Measurements from ENCODE around the gene DHX58.
A peak's percentile ranks its signal among the peaks of the same experiment; 100 is the strongest.

DHX58 gene

DNA sequence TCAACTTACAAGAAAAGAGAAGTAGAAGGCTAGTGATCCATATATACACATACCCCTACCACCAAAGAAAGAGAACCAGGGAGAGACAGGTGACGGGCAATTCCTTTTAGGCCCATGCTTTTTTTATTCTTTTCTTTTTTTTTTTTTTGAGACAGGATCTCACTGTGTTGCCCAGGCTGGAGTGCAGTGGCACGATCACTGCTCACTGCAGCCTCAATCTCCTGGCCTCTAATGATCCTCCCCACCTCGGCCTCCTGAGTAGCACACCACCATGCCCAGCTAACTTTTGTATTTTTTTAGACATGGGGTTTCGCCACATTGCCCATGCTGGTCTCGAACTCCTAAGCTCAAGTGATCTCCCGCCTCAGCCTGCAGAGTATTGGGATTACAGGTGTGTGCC, 14.9 kb upstream of the DHX58 start:
- peaks cover 19% of the 10 kb centered on the region for H3K4me1 ChIP-seq (ENCODE audit: insufficient read depth, low read length)
- H3K36me3 ChIP-seq (ENCODE audit: insufficient read depth, low read length), result peaks cover 54% of the 10 kb centered on the region
- no peaks in the 10 kb centered on the region for H3K9me3 ChIP-seq (ENCODE audit: low read length)

DNA sequence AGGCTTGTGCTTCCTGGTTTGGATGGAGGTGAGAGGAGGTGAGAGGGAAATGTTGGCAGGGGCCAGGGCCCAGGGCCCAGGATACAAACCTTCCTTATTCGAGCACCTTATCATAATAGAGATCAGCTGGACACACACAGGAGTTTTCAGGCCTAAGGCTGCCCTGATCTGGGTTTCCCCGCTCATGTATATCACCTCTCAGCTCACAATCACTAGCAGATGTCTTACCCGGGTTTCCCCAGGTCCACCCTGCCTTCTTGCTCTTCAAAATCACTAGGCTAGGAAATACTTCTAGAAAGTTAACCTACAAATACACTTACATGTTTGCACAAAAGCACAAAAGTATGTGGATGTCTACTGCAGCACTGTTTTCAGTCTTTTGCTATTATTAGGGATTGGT, 14.3 kb upstream of the DHX58 start:
- Histone ChIP-seq H3K27ac (ENCODE audit: low read depth, low read length) (no peak overlapping the region), H3K4me1 (ENCODE audit: insufficient read depth, low read length) (peaks cover 19% of the 10 kb centered on the region), H3K9ac (ENCODE audit: low read length) (no peak overlapping the region), H3K36me3 (ENCODE audit: insufficient read depth, low read length) (peaks cover 54% of the 10 kb centered on the region), H3K9me3 (ENCODE audit: low read length) (no peaks in the 10 kb centered on the region), H3K4me3 (ENCODE audit: low read depth in 1 of 2, low read length in 2 of 2) (no peak overlapping the region), H3K27me3 (ENCODE audit: control insufficient read depth in 1 of 2, insufficient read depth in 2 of 2, low read length in 2 of 2) (no peaks in the 10 kb centered on the region)

More for the DNA sequence above, 14.9 kb upstream of the DHX58 start:
- Histone ChIP-seq H3K9ac (ENCODE audit: low read length) (no peak overlapping the region), H3K4me3 (ENCODE audit: low read depth in 1 of 2, low read length in 2 of 2) (no peak overlapping the region), H3K27me3 (ENCODE audit: control insufficient read depth in 1 of 2, insufficient read depth in 2 of 2, low read length in 2 of 2) (no peaks in the 10 kb centered on the region), H3K27ac (ENCODE audit: low read depth, low read length) (no peak overlapping the region)

DNA sequence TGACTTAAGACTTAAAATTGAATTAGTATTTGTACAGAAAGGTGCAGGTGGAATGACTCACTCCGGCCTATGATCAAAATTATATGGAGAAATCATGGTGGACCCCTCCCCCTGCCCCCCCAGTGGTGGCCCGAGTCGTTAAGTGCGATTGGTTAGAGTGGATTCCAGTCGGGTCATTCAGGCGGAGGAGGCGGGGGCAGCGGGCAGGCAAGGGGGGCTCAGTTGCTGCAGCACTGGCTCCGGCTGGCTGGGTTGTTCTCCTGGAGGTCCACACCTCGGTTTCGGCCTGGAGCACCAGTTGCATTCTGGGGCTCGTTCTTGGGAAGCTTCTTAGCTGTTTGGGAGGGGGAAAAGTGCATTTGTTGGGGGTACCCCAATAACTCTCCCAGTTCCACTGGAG, 13.1 kb upstream of the DHX58 start:
- peaks cover 14% of the 10 kb centered on the region for H3K4me1 ChIP-seq (ENCODE audit: insufficient read depth, low read length)
- H3K4me3 ChIP-seq (ENCODE audit: low read depth in 1 of 2, low read length in 2 of 2), result no peak overlapping the region
- H3K9ac ChIP-seq (ENCODE audit: low read length), result no peak overlapping the region
- no peaks in the 10 kb centered on the region for H3K9me3 ChIP-seq (ENCODE audit: low read length)
- H3K27ac ChIP-seq (ENCODE audit: low read depth, low read length), result no peak overlapping the region
- H3K36me3 ChIP-seq (ENCODE audit: insufficient read depth, low read length), result peaks cover 48% of the 10 kb centered on the region
- no peaks in the 10 kb centered on the region for H3K27me3 ChIP-seq (ENCODE audit: control insufficient read depth in 1 of 2, insufficient read depth in 2 of 2, low read length in 2 of 2)

DNA sequence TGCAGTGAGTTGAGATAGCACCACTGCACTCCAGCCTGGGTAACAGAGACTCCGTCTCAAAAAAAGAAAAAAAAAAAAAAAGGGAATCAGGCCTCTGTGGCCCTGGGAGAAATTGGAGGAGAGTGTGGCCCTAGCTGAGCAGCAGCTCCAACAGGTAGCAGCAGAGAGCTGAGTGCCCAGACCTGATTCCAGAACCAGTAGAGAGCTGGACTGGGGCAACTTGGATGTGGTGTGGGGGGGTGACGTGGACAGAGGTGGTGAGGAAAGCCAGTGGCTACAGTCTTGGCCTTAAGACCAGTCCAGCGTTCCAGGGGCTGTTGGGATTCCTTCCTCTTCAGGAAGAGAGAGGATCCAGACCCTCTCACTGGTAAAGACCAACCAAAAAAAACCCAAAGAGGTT, 11.7 kb upstream of the DHX58 start:
- Histone ChIP-seq H3K4me3 (ENCODE audit: low read depth in 1 of 2, low read length in 2 of 2) (no peak overlapping the region), H3K9me3 (ENCODE audit: low read length) (no peaks in the 10 kb centered on the region), H3K4me1 (ENCODE audit: insufficient read depth, low read length) (peaks cover 20% of the 10 kb centered on the region), H3K9ac (ENCODE audit: low read length) (no peak overlapping the region), H3K27ac (ENCODE audit: low read depth, low read length) (no peak overlapping the region), H3K36me3 (ENCODE audit: insufficient read depth, low read length) (peaks cover 36% of the 10 kb centered on the region), H3K27me3 (ENCODE audit: control insufficient read depth in 1 of 2, insufficient read depth in 2 of 2, low read length in 2 of 2) (no peaks in the 10 kb centered on the region)

DNA sequence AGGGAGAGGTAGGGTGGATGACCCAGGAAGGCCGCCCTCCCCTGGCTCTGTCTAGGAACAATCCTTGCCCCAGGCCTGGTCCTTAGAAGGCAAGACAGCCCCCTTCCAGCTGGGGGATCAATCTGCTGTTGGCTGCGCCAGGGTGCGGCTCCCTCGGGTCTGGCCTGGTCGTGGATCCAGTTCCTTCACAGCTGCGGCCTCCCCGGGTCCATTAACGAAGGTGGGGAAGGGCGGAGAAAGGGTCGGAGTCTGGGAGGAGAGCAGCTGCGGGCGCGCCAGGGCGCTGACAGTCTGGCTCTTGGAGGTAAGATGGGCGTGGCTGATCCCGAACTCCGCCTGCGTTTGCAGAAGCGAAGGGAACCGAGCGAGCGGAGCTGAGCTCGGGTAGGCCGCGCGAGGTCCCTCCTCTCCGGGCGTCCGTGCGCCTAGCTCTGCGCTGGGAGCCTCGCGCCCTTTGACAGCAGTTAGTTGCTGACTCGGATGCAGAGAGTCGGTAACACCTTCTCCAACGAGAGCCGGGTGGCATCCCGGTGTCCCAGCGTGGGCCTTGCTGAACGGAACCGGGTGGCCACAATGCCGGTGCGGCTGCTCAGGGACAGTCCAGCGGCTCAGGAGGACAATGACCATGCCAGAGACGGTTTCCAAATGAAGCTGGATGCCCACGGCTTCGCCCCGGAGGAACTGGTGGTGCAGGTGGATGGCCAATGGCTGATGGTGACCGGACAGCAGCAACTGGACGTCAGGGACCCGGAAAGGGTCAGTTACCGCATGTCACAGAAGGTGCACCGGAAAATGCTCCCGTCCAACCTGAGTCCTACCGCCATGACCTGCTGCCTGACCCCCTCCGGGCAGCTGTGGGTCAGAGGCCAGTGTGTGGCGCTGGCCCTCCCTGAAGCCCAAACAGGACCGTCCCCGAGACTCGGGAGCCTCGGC, 10.1 kb upstream of the DHX58 start, which contains the start of gene HSPB9:
HSPB9 (plus strand) TSS at position 434 of the 933 bp plus-strand sequence; CDS start at position 481, 47 bp downstream.
- H3K27me3 ChIP-seq (ENCODE audit: control insufficient read depth in 1 of 2, insufficient read depth in 2 of 2, low read length in 2 of 2), result no peaks in the 10 kb centered on the region
- peak within 1 kb of the TSS; percentile 19 for H3K27ac ChIP-seq (ENCODE audit: low read depth, low read length)
- H3K4me1 ChIP-seq (ENCODE audit: insufficient read depth, low read length), result peaks cover 20% of the 10 kb centered on the region
- peak within 1 kb of the TSS; percentile 33 to 65 for H3K4me3 ChIP-seq (ENCODE audit: low read depth in 1 of 2, low read length in 2 of 2)
- H3K9ac ChIP-seq (ENCODE audit: low read length), result no peak within 1 kb of the TSS
- peaks cover 34% of the 10 kb centered on the region for H3K36me3 ChIP-seq (ENCODE audit: insufficient read depth, low read length)
- H3K9me3 ChIP-seq (ENCODE audit: low read length), result no peaks in the 10 kb centered on the region

DNA sequence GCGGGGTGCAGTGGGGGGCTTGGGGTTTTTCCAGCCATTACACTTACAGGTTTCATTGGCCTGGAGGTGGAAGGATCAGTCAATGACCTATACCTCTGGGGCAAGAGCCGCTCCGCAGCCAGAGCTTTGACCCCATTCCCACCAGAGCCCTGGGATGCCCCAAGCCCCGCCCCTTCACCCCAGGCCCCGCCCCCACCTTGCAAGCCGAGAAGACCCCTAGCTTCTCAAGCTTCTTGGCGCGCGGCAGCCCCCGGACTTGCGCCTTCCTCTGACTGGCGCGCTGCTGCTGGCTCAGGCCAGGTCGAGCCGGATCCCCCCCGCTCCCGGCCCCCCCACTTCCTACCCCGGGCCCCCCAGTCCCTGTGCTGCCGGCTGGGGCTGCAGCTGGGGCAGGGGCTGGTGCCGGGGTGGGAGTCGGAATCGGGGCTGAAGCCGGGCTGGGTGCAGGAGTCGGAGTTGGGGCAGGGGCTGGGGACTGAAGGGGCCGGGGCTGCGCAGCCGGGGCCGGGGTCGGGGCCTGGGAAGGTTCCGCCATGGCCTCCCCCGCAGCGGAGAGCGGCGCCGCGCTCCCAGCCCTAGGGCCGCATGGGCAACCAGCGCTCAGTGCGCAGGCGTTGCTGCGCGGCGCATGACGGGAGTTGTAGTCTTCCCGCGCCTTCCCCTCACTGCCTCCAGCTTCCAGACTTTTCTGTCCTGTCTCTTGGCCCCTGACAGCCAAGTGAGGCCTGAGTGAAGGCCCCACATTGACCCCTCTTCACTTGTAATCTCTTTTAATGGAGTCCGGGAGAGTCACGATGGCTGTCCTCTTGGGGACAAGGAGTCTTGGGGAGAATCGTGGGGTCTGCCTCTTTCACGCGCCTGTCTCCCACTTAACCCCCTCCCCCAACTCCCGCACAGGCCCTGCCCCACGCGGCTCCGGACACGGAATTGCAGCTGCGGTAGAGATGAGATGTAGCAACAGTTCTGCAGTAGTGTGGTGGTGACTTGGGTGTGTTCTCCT, 8.6 kb upstream of the DHX58 start, which contains the start of gene KAT2A:
KAT2A (minus strand) TSS at position 598 of the 1,000 bp plus-strand sequence; CDS start at position 535, 63 bp downstream.
- H3K4me3 ChIP-seq (ENCODE audit: low read depth in 1 of 2, low read length in 2 of 2), result peak within 1 kb of the TSS; percentile 65 to 67
- peaks cover 34% of the 10 kb centered on the region for H3K36me3 ChIP-seq (ENCODE audit: insufficient read depth, low read length)
- H3K9me3 ChIP-seq (ENCODE audit: low read length), result no peaks in the 10 kb centered on the region
- no peaks in the 10 kb centered on the region for H3K27me3 ChIP-seq (ENCODE audit: control insufficient read depth in 1 of 2, insufficient read depth in 2 of 2, low read length in 2 of 2)
- H3K9ac ChIP-seq (ENCODE audit: low read length), result no peak within 1 kb of the TSS
- H3K27ac ChIP-seq (ENCODE audit: low read depth, low read length), result peak within 1 kb of the TSS; percentile 19
- H3K4me1 ChIP-seq (ENCODE audit: insufficient read depth, low read length), result peaks cover 20% of the 10 kb centered on the region

DNA sequence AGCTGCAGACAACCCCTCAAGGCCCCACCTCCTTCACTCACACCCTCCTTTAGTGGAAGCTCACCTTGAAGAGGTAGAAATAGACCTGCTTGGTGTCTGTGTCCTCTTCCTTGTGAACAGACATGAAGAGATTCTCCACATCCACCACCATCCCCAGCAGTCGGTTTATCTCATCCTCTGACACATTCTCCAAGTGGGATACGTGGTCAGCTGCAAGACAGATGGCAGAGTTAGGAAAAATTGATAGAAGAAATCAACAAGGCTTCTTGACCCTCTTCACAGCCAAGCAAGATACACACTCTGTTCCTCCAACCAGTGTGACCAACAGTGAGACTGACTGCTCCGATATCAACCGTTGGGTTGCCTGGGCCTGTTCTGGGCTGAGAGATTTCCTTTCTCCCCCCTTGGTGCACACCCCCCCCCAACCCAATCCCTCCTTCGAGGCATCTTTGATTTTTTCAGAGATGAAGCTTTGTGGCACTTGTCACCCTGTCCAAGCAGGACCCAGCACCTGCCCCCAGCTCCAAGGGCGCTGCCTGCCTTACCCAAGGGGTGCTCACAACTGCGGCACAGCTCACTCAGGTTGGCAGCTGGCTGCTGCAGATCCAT, 7.8 kb upstream of the DHX58 start:
- Histone ChIP-seq H3K4me1 (ENCODE audit: insufficient read depth, low read length) (peaks cover 20% of the 10 kb centered on the region), H3K9me3 (ENCODE audit: low read length) (no peaks in the 10 kb centered on the region), H3K4me3 (ENCODE audit: low read depth in 1 of 2, low read length in 2 of 2) (peak overlapping the region; percentile 65 to 67), H3K9ac (ENCODE audit: low read length) (no peak overlapping the region), H3K27me3 (ENCODE audit: control insufficient read depth in 1 of 2, insufficient read depth in 2 of 2, low read length in 2 of 2) (no peaks in the 10 kb centered on the region), H3K36me3 (ENCODE audit: insufficient read depth, low read length) (peaks cover 31% of the 10 kb centered on the region), H3K27ac (ENCODE audit: low read depth, low read length) (peak overlapping the region; percentile 7)

DNA sequence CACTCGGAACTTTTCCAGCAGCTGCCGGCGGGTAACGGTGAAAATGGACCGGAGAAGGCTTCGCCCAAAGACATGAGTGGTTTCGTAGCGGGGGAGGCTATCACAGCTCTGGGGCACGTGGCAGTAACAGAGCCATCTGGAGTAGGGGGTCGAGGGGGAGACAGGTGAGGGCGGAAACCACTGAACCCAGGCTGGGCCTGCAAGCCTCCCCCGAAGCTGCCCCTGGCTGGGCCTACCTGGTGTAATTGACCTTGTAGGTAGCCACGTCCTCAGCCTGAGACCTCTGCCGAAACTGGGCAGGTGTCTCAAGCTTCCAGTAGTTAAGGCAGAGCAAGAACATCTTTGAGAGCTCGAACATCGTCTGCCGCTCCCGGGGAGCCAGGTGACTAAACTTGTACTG, 6.8 kb upstream of the DHX58 start:
- Histone ChIP-seq H3K27ac (ENCODE audit: low read depth, low read length) (no peak overlapping the region), H3K4me3 (ENCODE audit: low read depth in 1 of 2, low read length in 2 of 2) (no peak overlapping the region), H3K9me3 (ENCODE audit: low read length) (no peaks in the 10 kb centered on the region), H3K9ac (ENCODE audit: low read length) (no peak overlapping the region), H3K36me3 (ENCODE audit: insufficient read depth, low read length) (peaks cover 34% of the 10 kb centered on the region), H3K27me3 (ENCODE audit: control insufficient read depth in 1 of 2, insufficient read depth in 2 of 2, low read length in 2 of 2) (no peaks in the 10 kb centered on the region), H3K4me1 (ENCODE audit: insufficient read depth, low read length) (peaks cover 20% of the 10 kb centered on the region)

DNA sequence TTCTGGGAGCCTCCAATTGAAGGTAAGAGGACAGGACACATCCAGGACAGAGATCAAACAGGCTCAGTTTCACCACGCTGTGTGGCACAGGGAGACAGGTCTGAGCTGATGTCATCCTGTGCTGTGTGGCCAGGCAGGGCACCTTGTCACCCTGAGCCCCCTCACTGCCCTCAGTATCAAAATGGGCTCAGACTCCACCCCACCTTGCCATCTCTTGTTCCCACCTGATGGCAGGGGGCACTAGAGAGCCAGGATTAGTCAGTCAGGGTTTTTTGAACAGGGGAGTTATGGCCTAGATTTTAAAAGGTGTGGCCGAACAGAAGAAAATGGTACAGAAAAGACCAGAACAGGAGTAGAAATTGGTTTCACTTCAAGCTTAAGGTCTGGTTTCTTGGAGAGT, 6.0 kb upstream of the DHX58 start:
- peaks cover 34% of the 10 kb centered on the region for H3K36me3 ChIP-seq (ENCODE audit: insufficient read depth, low read length)
- no peak overlapping the region for H3K4me3 ChIP-seq (ENCODE audit: low read depth in 1 of 2, low read length in 2 of 2)
- H3K9ac ChIP-seq (ENCODE audit: low read length), result no peak overlapping the region
- no peak overlapping the region for H3K27ac ChIP-seq (ENCODE audit: low read depth, low read length)
- H3K4me1 ChIP-seq (ENCODE audit: insufficient read depth, low read length), result peaks cover 20% of the 10 kb centered on the region
- H3K27me3 ChIP-seq (ENCODE audit: control insufficient read depth in 1 of 2, insufficient read depth in 2 of 2, low read length in 2 of 2), result no peaks in the 10 kb centered on the region
- no peaks in the 10 kb centered on the region for H3K9me3 ChIP-seq (ENCODE audit: low read length)

DNA sequence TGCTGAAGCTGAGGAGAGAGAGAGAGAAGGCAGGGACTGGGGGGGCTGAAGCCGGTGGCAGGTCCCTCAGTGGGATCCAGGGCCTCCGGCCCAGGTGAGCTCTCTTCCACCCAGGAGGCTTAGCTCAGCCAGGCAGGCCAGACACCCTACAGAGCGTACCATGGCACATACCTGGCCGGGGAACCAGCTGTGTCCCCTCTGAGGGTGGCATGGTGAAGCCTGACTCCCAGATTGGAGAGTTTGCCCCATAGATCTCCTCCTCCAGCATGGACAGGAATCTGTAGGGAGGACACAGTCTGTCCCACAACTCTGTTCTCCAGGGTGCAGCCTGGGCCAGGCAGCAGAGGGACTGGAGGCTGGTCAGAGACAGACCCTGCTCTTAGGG, 5.6 kb upstream of the DHX58 start:
- Histone ChIP-seq H3K9ac (ENCODE audit: low read length) (no peak overlapping the region), H3K27ac (ENCODE audit: low read depth, low read length) (no peak overlapping the region), H3K4me3 (ENCODE audit: low read depth in 1 of 2, low read length in 2 of 2) (no peak overlapping the region), H3K4me1 (ENCODE audit: insufficient read depth, low read length) (peaks cover 22% of the 10 kb centered on the region), H3K36me3 (ENCODE audit: insufficient read depth, low read length) (peaks cover 34% of the 10 kb centered on the region), H3K9me3 (ENCODE audit: low read length) (no peaks in the 10 kb centered on the region), H3K27me3 (ENCODE audit: control insufficient read depth in 1 of 2, insufficient read depth in 2 of 2, low read length in 2 of 2) (no peaks in the 10 kb centered on the region)

Data from muscle layer of colon (tissue), 2 donors.